Mesothelial cell of epicardium (in vitro differentiated cells): ENCODE measurements around the gene TRIO. TPM values are rescaled to one million over a fixed set of nuclear protein-coding genes. Genes with fewer than 3 reads are reported as not detected.

ENCODE experiments used
- DNase-seq, 2 experiments: peaks; one replicate each; pipeline ENCODE4 v3.0.0; 2021; ENCODE audit warnings: low spot score in 2 of 2; ENCODE audit not compliant: unreplicated experiment in 2 of 2
- H3K27ac Mint-ChIP-seq: 2 replicates; pipeline ENCODE4 v1.8.0; 2021; ENCODE audit warnings: mixed read lengths
- H3K27me3 Mint-ChIP-seq: 2 replicates; pipeline ENCODE4 v1.8.0; 2021; ENCODE audit warnings: low read depth, mixed read lengths
- H3K36me3 Mint-ChIP-seq: 2 replicates; pipeline ENCODE4 v1.8.0; 2021; ENCODE audit warnings: mixed read lengths
- H3K4me1 Mint-ChIP-seq: 2 replicates; pipeline ENCODE4 v1.8.0; 2021; ENCODE audit warnings: mixed read lengths
- H3K4me3 Mint-ChIP-seq: 2 replicates; pipeline ENCODE4 v1.8.0; 2021; ENCODE audit warnings: mild to moderate bottlenecking, moderate library complexity, mixed read lengths
- H3K9me3 Mint-ChIP-seq: 2 replicates; pipeline ENCODE4 v1.8.0; 2021; ENCODE audit warnings: mixed read lengths
- total RNA-seq: library from RNA; stranded (reverse); gene quantifications from 3 replicates; pipeline ENCODE4 v1.2.1, GENCODE V29; 2021
- TF ChIP-seq, protein P1 (sequence below): fragments of 200-600 bp; sonication (generic); IDR thresholded peaks from one replicate; pipeline ENCODE4 v1.5.0; 2021; ENCODE audit warnings: antibody characterized with exemption; ENCODE audit not compliant: unreplicated experiment

The TRIO gene
- total RNA-seq, 1 donor from 2014 or later, result 209 TPM

- TF ChIP-seq, protein P1, sequence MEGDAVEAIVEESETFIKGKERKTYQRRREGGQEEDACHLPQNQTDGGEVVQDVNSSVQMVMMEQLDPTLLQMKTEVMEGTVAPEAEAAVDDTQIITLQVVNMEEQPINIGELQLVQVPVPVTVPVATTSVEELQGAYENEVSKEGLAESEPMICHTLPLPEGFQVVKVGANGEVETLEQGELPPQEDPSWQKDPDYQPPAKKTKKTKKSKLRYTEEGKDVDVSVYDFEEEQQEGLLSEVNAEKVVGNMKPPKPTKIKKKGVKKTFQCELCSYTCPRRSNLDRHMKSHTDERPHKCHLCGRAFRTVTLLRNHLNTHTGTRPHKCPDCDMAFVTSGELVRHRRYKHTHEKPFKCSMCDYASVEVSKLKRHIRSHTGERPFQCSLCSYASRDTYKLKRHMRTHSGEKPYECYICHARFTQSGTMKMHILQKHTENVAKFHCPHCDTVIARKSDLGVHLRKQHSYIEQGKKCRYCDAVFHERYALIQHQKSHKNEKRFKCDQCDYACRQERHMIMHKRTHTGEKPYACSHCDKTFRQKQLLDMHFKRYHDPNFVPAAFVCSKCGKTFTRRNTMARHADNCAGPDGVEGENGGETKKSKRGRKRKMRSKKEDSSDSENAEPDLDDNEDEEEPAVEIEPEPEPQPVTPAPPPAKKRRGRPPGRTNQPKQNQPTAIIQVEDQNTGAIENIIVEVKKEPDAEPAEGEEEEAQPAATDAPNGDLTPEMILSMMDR, result no peak
- H3K36me3 Mint-ChIP-seq, result no peaks in the 10 kb centered on the region
- no peaks in the 10 kb centered on the region for H3K9me3 Mint-ChIP-seq
- peaks cover 51% of the 10 kb centered on the region for H3K4me1 Mint-ChIP-seq
- H3K27ac Mint-ChIP-seq, result peak overlapping the region; percentile 30
- no peaks in the 10 kb centered on the region for H3K27me3 Mint-ChIP-seq
- no peak overlapping the region for H3K4me3 Mint-ChIP-seq
- DNase-seq, result no peak
Measured at GRCh38 chr5:14189680-14190079, 46.5 kb downstream of the TRIO start.

DNA sequence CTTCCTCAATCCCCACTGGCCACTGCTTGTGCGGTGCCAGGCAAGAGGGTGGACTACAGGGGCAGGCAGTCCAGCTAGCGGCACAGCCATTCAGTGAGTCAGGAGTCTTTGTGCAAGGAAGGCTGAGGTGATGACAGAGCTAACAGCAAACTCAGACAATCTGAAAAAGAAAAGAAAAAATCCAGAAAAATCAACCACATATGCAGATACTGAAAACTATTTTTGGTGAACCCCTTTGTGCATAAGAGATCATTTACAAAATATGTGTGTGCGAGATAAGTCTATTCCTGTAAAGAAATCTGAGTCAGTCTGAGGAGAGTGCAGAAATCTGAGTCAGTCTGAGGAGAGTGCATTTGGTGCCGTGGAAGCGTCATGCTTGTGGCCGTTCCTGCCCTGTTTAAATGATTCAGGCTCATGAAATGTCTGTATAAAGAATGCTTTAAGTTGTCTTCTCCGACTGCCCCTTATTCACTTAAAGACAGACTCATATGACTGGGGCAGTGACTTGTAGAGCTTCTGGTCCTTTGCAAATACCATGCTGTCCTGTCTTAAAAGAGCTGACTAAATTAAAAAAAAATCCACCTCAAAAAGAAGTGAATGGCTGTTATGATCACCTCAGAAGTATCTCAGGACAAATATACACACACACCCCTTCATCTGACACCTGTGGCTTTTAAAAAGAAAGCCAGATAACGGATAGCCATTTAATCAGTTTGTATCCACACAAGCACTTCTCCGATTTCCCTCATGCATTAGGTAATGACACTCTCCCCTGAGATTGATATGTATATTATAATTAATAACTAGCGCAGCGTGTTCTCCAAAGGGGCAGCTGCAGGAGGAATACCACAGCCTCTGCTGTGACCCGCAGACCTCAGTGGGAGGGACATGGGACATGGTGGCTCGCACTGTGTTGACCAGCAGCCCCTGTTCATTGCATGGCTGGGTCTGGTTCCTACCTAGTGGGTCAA lies 47.3 kb downstream of the TRIO start:
- no peaks in the 10 kb centered on the region for H3K27me3 Mint-ChIP-seq

DNA sequence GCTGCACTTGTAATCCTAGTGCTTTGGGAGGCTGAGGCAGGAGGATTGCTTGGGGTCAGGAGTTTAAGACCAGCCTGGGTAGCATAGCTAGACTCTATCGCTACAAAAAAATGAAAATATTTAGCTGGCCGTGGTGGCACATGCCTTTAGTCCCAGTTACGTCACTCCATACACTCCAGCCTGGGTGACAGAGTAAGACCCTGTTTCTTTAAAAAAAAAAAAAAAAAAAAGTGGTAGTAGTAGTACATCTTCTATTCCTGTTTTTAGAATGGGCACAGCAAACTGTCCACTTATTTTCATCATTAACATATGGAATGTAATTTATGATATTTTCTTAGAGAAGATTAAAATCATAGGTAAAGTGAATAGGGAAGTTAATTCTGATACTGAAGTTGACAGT lies 48.2 kb downstream of the TRIO start:
- Mint-ChIP-seq H3K36me3 (no peaks in the 10 kb centered on the region), H3K4me1 (peaks cover 48% of the 10 kb centered on the region), H3K4me3 (no peak overlapping the region), H3K27me3 (no peaks in the 10 kb centered on the region), H3K9me3 (no peaks in the 10 kb centered on the region), H3K27ac (no peak overlapping the region)
- no peak for DNase-seq
- TF ChIP-seq, protein P1, result no peak

More for the DNA sequence above, 47.3 kb downstream of the TRIO start:
- H3K27ac Mint-ChIP-seq, result peak overlapping the region; percentile 30
- no peak overlapping the region for H3K4me3 Mint-ChIP-seq
- TF ChIP-seq, protein P1, result no peak
- H3K9me3 Mint-ChIP-seq, result no peaks in the 10 kb centered on the region
- peaks cover 48% of the 10 kb centered on the region for H3K4me1 Mint-ChIP-seq
- no peaks in the 10 kb centered on the region for H3K36me3 Mint-ChIP-seq
- DNase-seq, result no peak

- H3K4me1 Mint-ChIP-seq, result peaks cover 45% of the 10 kb centered on the region
- TF ChIP-seq, protein P1, result no peak
- H3K36me3 Mint-ChIP-seq, result no peaks in the 10 kb centered on the region
- H3K9me3 Mint-ChIP-seq, result no peaks in the 10 kb centered on the region
- peak overlapping the region; percentile 44 for H3K27ac Mint-ChIP-seq
- no peak for DNase-seq
- no peaks in the 10 kb centered on the region for H3K27me3 Mint-ChIP-seq
- no peak overlapping the region for H3K4me3 Mint-ChIP-seq
Measured at GRCh38 chr5:14193496-14193895, 50.4 kb downstream of the TRIO start.

GRCh38 chr5:14195588-14195987 lies 52.4 kb downstream of the TRIO start:
- TF ChIP-seq, protein P1, result no peak
- no peaks in the 10 kb centered on the region for H3K27me3 Mint-ChIP-seq
- peaks cover 37% of the 10 kb centered on the region for H3K4me1 Mint-ChIP-seq
- DNase-seq, result no peak
- no peak overlapping the region for H3K27ac Mint-ChIP-seq
- H3K36me3 Mint-ChIP-seq, result no peaks in the 10 kb centered on the region
- H3K4me3 Mint-ChIP-seq, result no peak overlapping the region
- no peaks in the 10 kb centered on the region for H3K9me3 Mint-ChIP-seq
